ENCODE data around the gene AIFM2.
"Not testable (repeated sequence)": the region's sequence is repeated elsewhere in the genome, so short reads cannot be mapped to it uniquely, and the experiment has no call there.

Gene AIFM2

DNA sequence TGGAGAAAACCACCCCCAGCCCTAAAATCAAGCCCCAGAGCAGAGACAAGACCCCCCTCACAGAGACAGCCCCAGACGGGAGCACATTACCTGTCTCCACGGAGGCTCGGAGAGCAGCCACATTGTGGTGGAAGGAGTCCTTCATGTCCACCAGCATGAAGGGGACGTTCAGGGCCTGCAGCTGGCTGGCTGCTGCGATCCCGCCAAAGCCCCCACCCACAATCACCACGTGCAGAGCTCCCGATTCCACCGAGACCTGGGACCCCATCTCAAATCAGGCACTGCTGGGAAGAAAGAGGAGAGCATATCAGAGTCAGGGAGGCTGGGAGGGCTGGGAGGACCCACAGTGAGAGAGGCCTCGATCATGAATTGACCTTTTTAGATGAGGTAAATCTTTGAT lies 8.8 kb downstream of the AIFM2 start:
- FAIRE-seq (no peak), DNase-seq (ENCODE audit: insufficient read length, low spot score) (no peak)

DNA sequence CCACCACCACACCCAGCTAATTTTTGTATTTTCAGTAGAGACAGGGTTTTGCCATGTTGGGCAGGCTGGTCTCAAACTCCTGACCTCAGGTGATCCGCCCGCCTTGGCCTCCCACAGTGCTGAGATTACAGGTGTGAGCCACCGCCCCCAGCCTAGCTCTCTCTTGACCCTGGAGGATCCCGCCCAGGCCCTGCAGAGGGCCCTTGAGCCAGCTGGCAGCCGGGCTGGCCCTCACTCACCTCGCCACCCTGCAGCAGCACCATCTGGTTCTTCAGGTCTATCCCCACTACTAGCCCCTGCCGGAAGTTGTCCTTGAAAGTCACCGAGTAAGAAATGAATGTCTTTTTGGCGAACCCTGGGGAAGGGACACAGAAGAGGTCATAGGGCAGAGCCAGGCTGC lies 9.5 kb downstream of the AIFM2 start:
- not testable (repeated sequence) for DNase-seq (ENCODE audit: insufficient read length, low spot score); FAIRE-seq

DNA sequence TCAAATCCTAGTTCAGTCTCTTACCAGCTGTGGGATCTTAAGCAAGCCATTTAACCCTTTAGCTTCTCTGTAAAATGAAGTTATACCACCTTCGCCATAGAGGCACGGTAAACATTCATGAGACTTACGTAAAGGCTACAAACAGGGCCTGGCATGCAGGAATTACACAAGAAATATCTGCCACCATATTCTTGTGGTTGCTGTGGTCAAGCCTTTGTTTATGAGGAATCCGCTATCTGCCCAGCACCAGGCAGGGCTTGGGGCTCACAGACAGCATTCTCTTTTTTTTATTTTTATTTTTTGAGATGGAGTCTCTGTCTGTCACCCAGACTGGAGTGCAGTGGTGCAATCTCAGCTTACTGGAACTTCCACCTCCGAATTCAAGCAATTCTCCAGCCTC lies 9.9 kb downstream of the AIFM2 start:
- DNase-seq (ENCODE audit: insufficient read length, low spot score): no peak
- no peak for FAIRE-seq

DNA sequence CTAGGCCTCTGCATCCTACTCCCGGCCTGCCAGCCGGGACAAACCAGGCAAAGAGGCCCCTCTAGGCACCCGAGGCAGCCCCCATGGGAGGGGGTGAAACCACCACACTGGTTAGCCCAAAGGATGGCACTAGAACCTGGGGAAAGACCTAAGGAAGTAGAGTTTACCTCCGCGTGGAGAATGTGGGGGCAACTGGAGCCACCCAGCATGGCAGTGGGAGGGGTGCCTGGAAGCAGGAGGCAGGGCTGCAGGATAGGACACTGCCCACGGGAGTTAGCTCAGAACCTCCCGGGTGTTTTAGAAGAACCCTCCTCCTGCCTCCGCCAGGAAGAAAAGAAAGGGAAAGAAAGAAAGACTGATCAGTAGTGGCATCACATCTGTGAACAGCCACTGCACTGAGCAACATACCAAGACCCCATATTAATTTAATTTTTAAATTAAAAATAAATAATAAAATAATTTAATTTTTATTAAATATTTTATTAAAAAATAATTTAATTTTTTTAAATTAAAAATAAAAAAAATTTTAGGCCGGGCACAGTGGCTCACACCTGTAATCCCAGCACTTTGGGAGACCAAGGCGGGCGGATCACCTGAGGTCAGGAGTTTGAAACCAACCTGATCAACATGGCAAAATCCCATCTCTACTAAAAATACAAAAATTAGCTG lies 11.2 kb downstream of the AIFM2 start:
- DNase-seq (ENCODE audit: insufficient read length, low spot score) (no peak), FAIRE-seq (no peak)

DNA sequence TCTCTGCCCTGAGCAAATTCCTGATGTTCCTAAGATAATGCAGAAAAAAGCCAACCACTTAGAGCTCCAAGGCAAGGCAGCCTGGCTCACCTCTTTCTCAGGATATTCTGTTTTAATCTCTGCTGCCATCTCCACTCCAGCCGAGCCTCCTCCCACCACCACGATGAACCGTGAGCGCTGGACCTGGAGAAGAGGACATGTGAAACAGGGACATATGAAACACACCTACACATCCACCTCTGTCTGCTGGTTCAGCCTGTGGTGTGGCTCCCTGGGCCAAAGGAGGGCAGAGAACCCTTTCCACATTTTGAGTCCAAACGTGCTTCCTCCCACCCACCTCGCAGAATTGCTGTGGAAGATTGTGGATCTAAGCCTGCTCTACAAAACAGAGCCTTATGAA lies 12.2 kb downstream of the AIFM2 start:
- FAIRE-seq (no peak), DNase-seq (ENCODE audit: insufficient read length, low spot score) (no peak)

DNA sequence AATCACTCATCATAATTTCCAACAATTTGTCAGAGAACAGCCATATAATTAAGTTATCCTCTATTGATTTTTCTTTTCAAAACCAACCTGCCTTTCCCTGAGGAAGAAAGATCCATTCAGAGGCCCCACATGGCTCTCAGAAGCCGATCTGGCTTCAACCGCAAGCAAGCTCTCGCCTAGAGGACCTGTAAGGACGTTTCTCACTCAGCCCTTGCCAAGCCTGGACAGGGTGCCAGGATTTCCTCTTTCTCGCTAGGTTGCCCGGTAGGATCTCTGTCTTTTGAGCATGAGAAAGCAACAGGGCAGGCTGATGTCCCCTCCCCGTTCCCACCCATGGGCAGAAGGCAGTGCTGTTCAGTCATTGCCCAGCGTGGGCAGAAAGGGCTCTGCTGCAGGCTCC lies 13.0 kb downstream of the AIFM2 start:
- FAIRE-seq (no peak), DNase-seq (ENCODE audit: insufficient read length, low spot score) (no peak)

DNA sequence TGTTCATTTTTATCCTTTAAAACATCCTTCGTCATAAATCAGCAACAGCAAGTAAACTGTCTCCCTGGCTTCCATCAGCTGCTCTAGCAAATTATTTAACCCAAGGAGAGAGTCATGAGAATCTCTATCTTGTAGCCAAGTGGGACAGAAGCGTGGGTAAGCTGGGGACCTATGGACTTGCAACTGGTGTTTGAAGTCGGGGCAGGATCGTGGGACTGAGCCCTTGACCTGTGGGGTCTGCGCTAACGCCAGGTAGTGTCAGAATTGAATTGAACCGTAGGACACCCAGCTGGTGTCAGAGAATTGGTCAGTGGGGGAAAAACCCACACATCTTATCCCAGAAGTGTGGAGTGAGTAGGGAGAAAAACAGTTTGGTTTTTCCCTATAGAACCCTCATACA lies 13.4 kb downstream of the AIFM2 start:
- DNase-seq (ENCODE audit: insufficient read length, low spot score) (no peak), FAIRE-seq (no peak)

DNA sequence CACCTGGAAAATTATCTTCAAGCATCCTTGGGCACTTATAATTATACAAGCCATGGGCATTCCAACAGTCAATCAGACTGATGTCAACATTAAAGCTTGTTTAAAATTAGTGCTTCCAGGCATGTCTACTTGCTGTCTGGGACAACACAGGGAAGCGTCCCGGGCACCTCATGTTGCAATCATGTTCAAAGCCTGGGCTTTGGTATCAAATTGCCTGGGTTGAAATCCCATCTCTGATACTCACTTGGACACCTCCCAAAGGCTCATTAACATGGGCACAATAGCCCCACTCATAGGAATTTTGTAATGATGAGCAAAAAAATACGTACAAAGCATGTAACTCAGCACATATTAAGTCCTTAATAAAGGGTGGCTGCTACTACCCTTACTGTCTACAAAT lies 14.4 kb downstream of the AIFM2 start:
- DNase-seq (ENCODE audit: insufficient read length, low spot score) (no peak), FAIRE-seq (no peak)

DNA sequence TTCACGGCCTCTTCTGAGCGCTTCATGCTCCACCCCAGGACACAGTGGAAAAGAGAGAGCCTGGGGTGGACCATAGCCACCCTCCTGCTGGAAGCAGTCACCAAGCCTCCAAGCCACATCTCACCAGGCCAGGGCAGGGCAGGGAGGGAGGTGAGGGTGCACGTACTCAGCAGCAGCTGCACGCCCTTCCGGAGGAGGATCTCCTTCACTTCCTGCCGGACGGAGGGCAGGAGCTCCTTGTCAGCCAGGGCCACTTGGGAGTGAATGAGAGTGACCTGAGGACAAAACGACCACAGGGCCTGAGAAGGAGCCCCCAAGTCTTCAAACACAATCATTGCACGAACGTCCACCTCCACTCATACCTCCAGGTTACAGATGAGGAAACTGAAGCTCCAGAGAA lies 15.0 kb downstream of the AIFM2 start:
- DNase-seq (ENCODE audit: insufficient read length, low spot score): no peak
- FAIRE-seq: no peak

DNA sequence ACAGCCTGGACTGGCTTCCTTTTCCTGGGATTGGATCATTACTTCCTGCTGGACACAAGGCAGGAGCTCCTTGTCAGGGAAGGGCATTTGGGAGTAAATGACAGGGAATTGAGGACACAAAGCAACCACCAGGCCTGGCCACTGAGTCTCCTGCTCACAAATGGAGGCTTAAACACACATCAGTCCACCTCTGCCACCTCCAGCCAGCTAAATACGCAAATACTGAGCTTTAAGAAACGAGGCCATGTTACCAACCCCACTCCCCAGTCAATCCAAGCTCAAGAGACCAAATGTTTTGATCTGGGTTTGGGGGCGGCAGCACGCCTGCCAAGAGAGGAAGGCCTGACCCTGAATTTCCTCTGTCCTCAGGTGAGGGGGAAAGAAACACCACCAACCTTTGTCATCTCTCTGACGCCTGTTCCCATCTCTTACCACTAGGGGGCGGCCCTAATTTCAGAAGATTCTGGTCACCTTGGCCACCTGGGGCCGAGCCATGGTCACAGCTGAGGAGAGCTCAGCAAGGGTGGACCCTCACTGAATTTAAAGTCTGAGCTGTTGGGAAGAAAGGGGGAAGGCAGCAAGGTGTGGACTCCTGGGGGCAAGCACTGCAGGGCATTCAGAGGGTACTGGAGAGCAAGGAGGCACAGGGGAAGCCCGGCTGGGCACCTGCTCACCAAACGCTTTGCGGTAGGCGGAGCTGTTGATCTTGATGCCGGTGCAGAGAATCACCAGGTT lies 16.5 kb downstream of the AIFM2 start:
- peak; percentile 64 for DNase-seq (ENCODE audit: insufficient read length, low spot score)
- FAIRE-seq: no peak

DNA sequence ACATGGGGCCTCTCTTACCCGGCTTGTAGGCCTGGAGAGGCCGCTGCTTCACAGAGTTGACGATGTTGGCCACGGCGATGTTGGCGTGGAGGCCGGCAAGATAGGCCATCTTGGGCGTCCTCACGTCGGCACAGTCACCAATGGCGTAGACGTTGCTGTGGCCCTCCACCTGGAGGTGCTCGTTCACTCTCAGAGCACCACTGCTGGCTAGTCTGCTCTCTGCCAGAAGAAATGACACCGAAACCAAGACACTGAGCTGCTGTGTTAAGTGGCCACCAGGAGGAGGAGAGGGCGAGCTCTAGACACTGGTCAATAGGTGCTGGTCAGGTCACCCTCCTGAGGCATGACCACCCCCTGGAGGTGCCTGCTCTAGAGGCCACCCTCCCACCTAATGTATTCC lies 17.7 kb downstream of the AIFM2 start:
- DNase-seq (ENCODE audit: insufficient read length, low spot score) (no peak), FAIRE-seq (no peak)

DNA sequence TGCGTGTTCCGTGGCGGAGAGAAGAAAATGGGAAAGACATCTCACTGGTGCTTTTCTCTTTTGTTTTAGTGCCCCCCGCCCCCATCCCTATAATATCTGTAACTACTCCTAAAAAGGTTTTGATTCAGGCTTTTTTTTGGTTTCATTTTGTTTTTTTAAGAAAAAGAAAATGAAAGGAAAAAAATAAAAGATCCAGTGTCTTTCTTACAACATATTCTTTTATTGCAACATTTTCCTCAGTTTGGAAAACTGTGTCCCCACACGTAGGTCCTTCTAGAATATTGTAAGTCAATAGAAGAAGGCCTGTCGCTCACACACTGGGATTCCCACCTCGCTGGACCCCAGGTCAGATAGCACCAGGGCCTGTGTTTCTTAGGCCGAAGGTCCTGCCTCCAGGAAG lies 20.6 kb downstream of the AIFM2 start:
- FAIRE-seq (no peak), DNase-seq (ENCODE audit: insufficient read length, low spot score) (no peak)

DNA sequence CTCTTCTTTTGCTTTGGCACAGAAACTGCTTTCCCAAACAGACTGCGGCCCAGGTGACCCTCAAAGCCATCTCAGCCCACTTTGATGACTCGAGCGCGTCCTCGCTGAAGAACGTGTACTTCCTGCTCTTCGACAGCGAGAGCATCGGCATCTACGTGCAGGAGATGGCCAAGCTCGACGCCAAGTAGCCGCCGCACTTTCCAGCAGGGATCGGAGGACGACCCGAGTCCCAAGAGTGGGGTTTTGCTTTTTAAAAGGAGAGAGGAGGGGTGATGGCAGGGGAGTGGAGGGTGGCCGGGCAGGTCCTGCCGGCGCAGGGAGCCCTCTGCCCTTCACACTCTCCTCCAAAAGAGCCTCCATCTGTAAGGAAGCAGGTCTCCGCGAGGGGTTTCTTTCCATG lies 21.1 kb downstream of the AIFM2 start:
- no peak for FAIRE-seq

DNA sequence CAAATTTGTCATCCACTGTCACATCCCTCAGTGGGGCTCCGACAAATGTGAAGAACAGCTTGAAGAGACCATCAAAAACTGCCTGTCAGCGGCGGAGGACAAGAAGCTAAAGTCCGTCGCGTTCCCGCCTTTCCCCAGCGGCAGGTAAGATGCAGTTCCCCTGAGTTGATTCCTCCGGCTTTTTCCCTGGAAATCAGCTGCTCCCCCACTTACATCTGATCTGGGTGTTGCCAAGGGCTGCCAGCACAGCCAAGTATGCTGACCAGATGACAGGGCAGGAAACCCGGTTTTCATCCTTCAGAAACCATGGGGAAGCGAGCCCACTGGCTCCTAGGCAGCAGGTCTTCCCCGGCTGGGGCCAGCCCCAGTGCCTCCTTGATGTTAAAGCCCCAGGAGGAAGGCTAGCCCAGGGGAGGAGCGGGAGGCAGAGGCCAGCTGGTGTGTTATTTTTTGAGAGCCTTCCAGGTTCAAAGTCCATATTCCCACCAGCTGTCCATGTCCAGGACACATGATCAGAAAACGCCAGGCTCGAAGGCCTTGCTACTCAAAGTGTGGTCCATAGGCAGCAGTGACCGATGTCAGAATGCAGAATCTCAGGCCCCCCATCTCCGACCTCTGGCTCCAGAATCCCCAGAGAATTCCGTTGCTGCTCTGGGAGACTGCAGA lies 23.4 kb downstream of the AIFM2 start:
- FAIRE-seq (no peak), DNase-seq (ENCODE audit: insufficient read length, low spot score) (no peak)

More for the DNA sequence above, 21.1 kb downstream of the AIFM2 start:
- no peak for DNase-seq (ENCODE audit: insufficient read length, low spot score)

DNA sequence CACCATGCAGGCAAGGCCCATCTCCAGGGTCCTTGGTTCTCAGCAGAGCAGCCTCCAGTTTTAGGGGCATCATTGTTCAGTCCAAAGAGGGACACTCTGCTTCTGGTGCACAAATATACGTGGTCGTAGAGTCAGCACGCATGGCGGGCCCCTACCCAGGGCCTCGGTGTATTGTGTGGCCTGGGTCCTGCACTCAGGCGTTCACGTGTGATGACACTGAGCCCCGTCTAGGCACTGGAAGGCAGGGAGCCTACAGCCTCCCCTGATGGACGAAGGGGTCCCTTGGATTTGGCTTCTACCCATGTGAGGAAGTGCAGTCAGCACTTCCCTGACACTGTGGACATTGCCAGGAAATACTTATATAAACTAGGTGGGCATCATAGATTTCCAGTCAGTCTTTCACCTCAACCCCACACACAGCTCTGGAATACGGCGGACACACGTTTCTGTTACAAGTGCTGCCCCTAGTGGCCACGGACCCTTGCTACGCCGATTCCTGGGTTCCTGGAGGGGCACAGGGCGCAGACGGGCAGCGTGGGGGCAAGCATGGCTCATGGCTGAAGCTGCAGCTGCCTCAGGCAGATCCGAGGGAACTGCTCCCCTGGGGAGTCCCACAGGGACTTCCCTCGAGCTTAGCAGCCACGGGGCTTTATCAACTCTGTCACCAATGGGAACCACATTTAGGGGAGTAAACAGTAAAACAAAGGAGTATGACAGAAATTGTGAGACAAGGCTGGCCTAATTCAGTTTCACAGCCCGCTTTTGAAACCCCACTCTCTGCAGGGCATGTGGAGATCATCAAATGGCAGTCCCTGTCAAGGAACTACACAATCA lies 25.4 kb downstream of the AIFM2 start:
- DNase-seq (ENCODE audit: insufficient read length, low spot score) (peak; percentile 27), FAIRE-seq (no peak)

DNA sequence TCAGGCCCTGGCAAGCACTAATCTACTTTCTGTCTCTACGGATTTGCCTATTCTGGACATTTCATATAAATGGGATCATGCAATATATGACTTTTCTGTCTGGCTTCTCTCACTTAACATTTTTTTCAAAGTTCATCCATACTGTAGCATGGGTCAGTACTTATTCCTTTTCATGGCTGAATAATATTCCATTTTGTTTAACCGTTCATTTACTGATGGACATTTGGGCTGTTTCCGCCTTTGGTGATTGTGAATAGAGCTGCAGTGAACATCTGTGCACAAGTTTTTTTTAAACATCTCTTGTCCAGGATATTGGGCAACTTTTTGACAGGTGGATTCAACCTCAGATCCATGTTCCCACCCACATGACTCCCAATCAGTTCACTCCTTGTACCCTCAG lies 31.0 kb downstream of the AIFM2 start:
- FAIRE-seq (no peak), DNase-seq (ENCODE audit: insufficient read length, low spot score) (no peak)

DNA sequence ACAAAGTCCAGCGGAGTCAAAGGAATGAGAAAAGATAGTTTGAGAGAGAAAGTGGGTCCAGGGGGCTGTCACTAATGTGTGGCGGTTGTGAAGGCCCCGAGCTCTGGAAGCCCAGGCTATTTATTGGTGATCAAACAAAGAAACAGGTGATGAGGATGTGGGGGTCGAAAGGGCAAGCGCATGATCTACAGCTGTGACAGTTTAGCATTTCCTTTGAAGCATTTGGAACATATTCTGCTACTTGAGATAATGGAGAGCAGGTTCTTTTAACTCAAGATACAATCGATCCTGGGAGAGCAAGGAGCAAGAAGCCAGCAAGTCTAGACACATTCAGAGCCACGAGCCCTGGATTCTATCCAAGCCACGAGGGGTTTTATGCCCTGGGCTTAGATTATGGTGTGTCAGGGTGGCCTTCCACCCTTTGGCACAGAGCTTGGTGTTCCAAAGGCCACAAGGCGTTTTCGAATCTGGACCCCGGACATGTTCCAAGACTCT lies 31.5 kb downstream of the AIFM2 start:
- DNase-seq (ENCODE audit: insufficient read length, low spot score); FAIRE-seq: not testable (repeated sequence)

DNA sequence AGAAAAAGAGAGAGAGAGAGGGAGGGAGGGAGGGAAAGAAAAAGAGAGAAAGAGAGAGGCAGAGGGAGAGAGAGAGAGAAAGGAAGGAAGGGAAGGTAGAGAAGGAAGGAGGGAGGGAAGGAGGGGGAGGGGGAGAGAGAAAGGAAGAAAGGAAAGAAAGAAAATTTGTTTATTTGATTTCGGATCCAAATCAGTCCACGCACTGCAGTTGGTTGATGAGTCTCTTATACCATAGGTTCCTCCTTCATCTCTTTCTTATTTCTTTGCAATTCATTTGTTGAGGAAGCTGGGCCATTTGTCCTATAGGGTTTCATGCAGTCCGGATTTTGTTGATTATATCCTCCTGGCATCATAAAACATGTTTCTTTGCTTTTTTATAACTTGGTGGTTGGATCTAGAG lies 34.4 kb downstream of the AIFM2 start:
- no peak for FAIRE-seq
- DNase-seq (ENCODE audit: insufficient read length, low spot score): no peak

DNA sequence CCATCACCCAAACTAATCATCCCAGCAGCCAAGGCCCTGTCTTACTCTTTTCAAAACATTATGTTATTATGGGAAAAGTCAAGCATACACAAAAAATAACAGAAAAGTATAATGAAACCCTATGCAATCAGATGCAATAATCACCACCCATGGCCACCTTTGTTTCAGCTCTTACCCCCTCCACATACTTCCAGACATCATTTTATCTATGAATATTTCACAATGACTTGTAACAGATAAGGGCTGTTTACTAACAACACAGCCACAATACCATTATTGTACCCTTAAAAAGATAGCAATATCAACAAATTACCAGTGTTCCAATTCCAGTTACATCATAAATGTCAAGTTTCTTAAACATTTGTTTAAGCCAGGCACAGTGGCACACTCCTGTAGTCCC lies 35.2 kb downstream of the AIFM2 start:
- FAIRE-seq (no peak), DNase-seq (ENCODE audit: insufficient read length, low spot score) (no peak)

DNA sequence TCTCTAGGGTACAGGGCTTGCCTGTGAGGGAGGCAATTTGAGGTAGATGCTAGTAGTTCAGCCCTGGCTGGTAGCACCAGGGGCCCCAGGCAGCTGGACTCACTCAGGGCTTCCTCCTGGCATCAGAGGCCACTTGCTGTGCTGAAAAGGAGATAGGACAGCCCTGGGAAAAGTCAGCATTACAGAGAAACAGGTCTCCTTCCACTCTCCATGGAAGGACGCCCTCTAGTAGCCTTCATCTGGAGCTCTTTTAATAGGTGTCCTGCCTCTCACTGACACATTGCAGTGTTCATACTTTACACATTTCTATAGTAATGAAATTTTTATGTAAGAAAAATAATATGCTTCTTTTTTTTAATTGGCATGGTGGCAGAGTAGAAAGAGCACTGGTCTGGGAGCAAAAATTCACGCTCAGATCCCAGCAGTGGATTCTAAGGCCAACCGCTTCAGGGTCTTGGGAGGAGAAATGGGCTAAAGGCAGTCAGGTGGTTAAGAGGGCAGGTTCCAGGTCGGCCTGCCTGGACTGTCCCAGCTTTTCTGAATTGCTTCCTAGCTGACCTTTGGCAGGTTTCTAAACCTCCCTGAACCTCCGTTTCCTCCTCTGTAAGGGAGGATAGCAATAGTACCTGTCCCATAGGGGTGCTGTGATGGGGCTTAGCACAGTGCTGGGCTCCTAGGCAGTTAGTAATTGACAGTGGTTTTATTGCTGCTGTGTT lies 35.8 kb downstream of the AIFM2 start:
- DNase-seq (ENCODE audit: insufficient read length, low spot score) (no peak), FAIRE-seq (no peak)

Measured in HTR-8/SVneo (cell line).